GM12878 (cell line): ENCODE measurements around the gene NHSL1. TPM values are rescaled to one million over a fixed set of nuclear protein-coding genes. Genes with fewer than 3 reads are reported as not detected.

Experiments used
- BRCA1 ChIP-seq: IDR thresholded peaks from 2 replicates; pipeline ENCODE4 v1.6.1; 2011; ENCODE audit warnings: low read depth, low read length, improper control_type of control experiment
- CHD4 ChIP-seq: fragments of 200-600 bp; sonication (generic); IDR thresholded peaks from 2 replicates; pipeline ENCODE4 v1.6.1; 2016; ENCODE audit warnings: mild to moderate bottlenecking
- E2F8 ChIP-seq: fragments of 450-650 bp; IDR thresholded peaks from 2 replicates; pipeline ENCODE4 v1.6.1; 2018; ENCODE audit warnings: mild to moderate bottlenecking, low read depth, moderate library complexity; ENCODE audit not compliant: partially characterized antibody
- EP300 ChIP-seq, 2 experiments: fragments of 150-350 bp in 1 of 2; IDR thresholded peaks; 2 replicates each; pipeline ENCODE4 v1.6.1; 2011 to 2012; ENCODE audit warnings: low read depth in 2 of 2, low read length in 2 of 2, borderline replicate concordance in 1 of 2, improper control_type of control experiment in 1 of 2, inconsistent platforms in 1 of 2; ENCODE audit not compliant: control insufficient read depth in 1 of 2
- ESRRA ChIP-seq: IDR thresholded peaks from 2 replicates; pipeline ENCODE4 v1.6.1; 2012; ENCODE audit warnings: mild to moderate bottlenecking, low read length, improper control_type of control experiment
- HDGF ChIP-seq: fragments of 450-650 bp; IDR thresholded peaks from 2 replicates; pipeline ENCODE4 v1.6.1; 2016; ENCODE audit warnings: antibody characterized with exemption
- IKZF1 ChIP-seq: fragments of 450-650 bp; conservative IDR thresholded peaks from 2 replicates; pipeline ENCODE4 v1.6.1; 2017; ENCODE audit warnings: antibody characterized with exemption, mild to moderate bottlenecking
- IRF4 ChIP-seq: IDR thresholded peaks from 2 replicates; pipeline ENCODE4 v1.6.1; 2011; ENCODE audit warnings: low read depth, low read length
- NR2F1 ChIP-seq: fragments of 450-650 bp; conservative IDR thresholded peaks from 2 replicates; pipeline ENCODE4 v1.6.1; 2017; ENCODE audit warnings: mild to moderate bottlenecking
- NRF1 ChIP-seq: conservative IDR thresholded peaks from 2 replicates; pipeline ENCODE4 v1.6.1; 2011; ENCODE audit warnings: mild to moderate bottlenecking, low read depth, low read length, improper control_type of control experiment
- SIN3A ChIP-seq: IDR thresholded peaks from 2 replicates; pipeline ENCODE4 v1.6.1; 2012; ENCODE audit warnings: low read depth, low read length, improper control_type of control experiment
- SMARCA5 ChIP-seq: fragments of 450-650 bp; IDR thresholded peaks from 2 replicates; pipeline ENCODE4 v1.6.1; 2017; ENCODE audit warnings: mild to moderate bottlenecking
- SRF ChIP-seq, 2 experiments: IDR thresholded peaks; 2 replicates each; pipeline ENCODE4 v1.6.1; 2011; ENCODE audit warnings: low read depth in 2 of 2, low read length in 2 of 2, mild to moderate bottlenecking in 1 of 2, moderate library complexity in 1 of 2
- YY1 ChIP-seq: IDR thresholded peaks from 2 replicates; pipeline ENCODE4 v1.6.1; 2011; ENCODE audit warnings: low read depth, mild to moderate bottlenecking, low read length
- ZBTB11 ChIP-seq: fragments of 450-650 bp; formaldehyde crosslinking; IDR thresholded peaks from 2 replicates; pipeline ENCODE4 v1.5.0; 2022; ENCODE audit warnings: mild to moderate bottlenecking, missing genetic modification characterization
- polyA plus RNA-seq, 11 experiments: library from polyadenylated mRNA; depleted of rRNA in 4 of 11; unstranded in 6 of 11; stranded (reverse) in 5 of 11; fragments of >200 nt; fragmentation: Nextera tagmentation in 4 of 11; fragmentation: Illumina TruSeq in 1 of 11; extraction: Ambion mirVana in 4 of 11; extraction: Trizol in 1 of 11; gene quantifications; 1 replicate in 1 of 11; 2 replicates in 10 of 11; pipeline versions ENCODE4 v1.2.1 to v1.2.3, GENCODE V29; 2011 to 2016; ENCODE audit warnings: inconsistent platforms in 2 of 11, missing spikeins in 2 of 11, low read depth in 1 of 11
- total RNA-seq, 4 experiments: library from RNA; depleted of rRNA in 3 of 4; stranded (reverse); fragments of >200 nt in 3 of 4; fragmentation: Illumina TruSeq in 1 of 4; extraction: Trizol in 1 of 4; gene quantifications; 2 replicates each; pipeline versions ENCODE4 v1.2.1 to v1.2.3, GENCODE V29; 2013 to 2021
- TF ChIP-seq, protein P1 (sequence below): fragments of 450-650 bp; IDR thresholded peaks from 2 replicates; pipeline ENCODE4 v1.6.1; 2016; ENCODE audit warnings: mild to moderate bottlenecking, moderate library complexity, borderline replicate concordance
- TF ChIP-seq, protein P2 (sequence below): IDR thresholded peaks from 2 replicates; pipeline ENCODE4 v1.6.1; 2011; ENCODE audit warnings: low read depth, mild to moderate bottlenecking, low read length, moderate library complexity, borderline replicate concordance; ENCODE audit errors: extremely low read depth

Gene NHSL1
- total and polyA plus RNA-seq, 10 of the 15 experiments (the other 5 are each of a cell fraction or from before 2014, with no cell fraction given), result 0.26 to 14.1 (median 0.90) TPM

DNA sequence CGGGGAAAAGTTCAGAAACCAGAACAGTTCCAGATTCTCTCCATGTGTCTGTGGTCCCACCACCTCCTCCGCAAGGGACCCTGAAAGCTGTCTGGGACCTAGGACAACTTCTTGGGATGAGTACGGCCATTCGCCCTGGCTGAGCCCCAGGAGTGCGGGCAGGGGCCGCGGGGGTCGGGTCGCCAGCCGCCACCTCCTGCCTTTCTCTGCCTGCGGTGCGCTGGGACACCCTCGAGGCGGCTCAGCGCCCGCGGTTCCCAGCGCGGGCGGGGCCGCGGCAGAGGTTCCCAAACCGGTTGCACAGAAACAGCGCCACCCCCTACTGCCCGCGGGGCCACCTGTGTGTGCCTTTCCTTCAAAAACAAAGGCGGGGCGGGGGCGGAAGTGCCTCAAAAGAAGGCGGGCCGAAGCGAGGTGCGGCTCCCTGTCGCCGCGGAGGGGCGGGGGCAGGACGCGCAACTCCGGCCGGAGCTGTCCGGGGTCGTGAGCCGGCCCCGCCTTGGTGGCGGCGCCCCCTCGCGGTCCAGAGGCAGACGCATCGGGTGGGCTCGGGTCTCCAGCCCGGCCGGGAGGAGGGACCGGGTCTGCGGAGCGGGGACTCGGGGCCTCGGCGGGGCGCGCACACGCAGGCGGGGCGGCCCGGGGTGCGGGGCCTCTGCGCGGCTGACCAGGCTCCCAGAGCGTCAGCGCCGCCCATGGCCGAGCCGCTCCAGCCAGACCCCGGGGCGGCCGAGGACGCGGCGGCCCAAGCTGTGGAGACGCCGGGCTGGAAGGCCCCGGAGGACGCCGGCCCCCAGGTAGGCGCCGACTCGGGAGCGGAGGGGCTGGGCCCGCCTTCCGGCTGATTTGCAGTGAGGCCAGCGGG, 95.3 kb downstream of the NHSL1 start, which contains the start of gene HEBP2 (continued):
- TF ChIP-seq, protein P1, sequence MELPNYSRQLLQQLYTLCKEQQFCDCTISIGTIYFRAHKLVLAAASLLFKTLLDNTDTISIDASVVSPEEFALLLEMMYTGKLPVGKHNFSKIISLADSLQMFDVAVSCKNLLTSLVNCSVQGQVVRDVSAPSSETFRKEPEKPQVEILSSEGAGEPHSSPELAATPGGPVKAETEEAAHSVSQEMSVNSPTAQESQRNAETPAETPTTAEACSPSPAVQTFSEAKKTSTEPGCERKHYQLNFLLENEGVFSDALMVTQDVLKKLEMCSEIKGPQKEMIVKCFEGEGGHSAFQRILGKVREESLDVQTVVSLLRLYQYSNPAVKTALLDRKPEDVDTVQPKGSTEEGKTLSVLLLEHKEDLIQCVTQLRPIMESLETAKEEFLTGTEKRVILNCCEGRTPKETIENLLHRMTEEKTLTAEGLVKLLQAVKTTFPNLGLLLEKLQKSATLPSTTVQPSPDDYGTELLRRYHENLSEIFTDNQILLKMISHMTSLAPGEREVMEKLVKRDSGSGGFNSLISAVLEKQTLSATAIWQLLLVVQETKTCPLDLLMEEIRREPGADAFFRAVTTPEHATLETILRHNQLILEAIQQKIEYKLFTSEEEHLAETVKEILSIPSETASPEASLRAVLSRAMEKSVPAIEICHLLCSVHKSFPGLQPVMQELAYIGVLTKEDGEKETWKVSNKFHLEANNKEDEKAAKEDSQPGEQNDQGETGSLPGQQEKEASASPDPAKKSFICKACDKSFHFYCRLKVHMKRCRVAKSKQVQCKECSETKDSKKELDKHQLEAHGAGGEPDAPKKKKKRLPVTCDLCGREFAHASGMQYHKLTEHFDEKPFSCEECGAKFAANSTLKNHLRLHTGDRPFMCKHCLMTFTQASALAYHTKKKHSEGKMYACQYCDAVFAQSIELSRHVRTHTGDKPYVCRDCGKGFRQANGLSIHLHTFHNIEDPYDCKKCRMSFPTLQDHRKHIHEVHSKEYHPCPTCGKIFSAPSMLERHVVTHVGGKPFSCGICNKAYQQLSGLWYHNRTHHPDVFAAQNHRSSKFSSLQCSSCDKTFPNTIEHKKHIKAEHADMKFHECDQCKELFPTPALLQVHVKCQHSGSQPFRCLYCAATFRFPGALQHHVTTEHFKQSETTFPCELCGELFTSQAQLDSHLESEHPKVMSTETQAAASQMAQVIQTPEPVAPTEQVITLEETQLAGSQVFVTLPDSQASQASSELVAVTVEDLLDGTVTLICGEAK, result no peak; the same call in 1 of the 2 replicates
- no peak for TF ChIP-seq BRCA1
- no peak for TF ChIP-seq E2F8
- no peak for TF ChIP-seq YY1
- no peak for TF ChIP-seq IRF4
- TF ChIP-seq CHD4, result no peak
- TF ChIP-seq, protein P2, sequence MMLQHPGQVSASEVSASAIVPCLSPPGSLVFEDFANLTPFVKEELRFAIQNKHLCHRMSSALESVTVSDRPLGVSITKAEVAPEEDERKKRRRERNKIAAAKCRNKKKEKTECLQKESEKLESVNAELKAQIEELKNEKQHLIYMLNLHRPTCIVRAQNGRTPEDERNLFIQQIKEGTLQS, result no peak
- no peak for TF ChIP-seq SRF (IDR thresholded peaks at IDR 0.05; ENCODE audit: low read depth in 2 of 2, low read length in 2 of 2)
- 0 out of 2 replicates have a peak, but pooled peaks have one; percentile 10 for TF ChIP-seq SIN3A
- no peak for TF ChIP-seq EP300 (IDR thresholded peaks at IDR 0.05; ENCODE audit: borderline replicate concordance in 1 of 2, control insufficient read depth in 1 of 2, low read depth in 2 of 2, low read length in 2 of 2)
- TF ChIP-seq HDGF, result no peak
- no peak for TF ChIP-seq ESRRA
- no peak for TF ChIP-seq ZBTB11 (CRISPR knock-in tag)
- peak; percentile 84 for TF ChIP-seq IKZF1
- TF ChIP-seq NRF1, result no peak
- peak; percentile 77; the same call in 1 of the 2 replicates for TF ChIP-seq NR2F1
- TF ChIP-seq SMARCA5, result peak; percentile 92
